ENCODE measurements around the gene SRP9. TPM values are rescaled to one million over a fixed set of nuclear protein-coding genes. Genes with fewer than 3 reads are reported as not detected.

The SRP9 gene
- total and polyA plus RNA-seq, 2 experiments from 2014 or later = 640 to 728 TPM

GRCh38 chr1:225770561-225771248 lies 6.9 kb upstream of the SRP9 start:
- TF ChIP-seq CTCF (conservative IDR thresholded peaks at IDR 0.05; ENCODE audit: low read depth in 2 of 2) = peak; percentile 30 to 38; a peak in 3 of 4 replicates
- no peak for TF ChIP-seq ETS1 (IDR thresholded peaks at IDR 0.05)
- Histone ChIP-seq H3K9me2 (ENCODE audit: insufficient read depth) (no peaks in the 10 kb centered on the region), H3K79me2 (replicated peaks; ENCODE audit: insufficient read depth) (no peaks in the 10 kb centered on the region), H3K27me3 (ENCODE audit: insufficient read depth) (no peaks in the 10 kb centered on the region), H3K27ac (ENCODE audit: low read depth) (peak overlapping the region; percentile 80), H3F3A (replicated peaks; ENCODE audit: low read depth) (peaks cover 3% of the 10 kb centered on the region; the same call in 1 of the 2 replicates), H3K36me3 (ENCODE audit: insufficient read depth) (no peaks in the 10 kb centered on the region), H3K4me1 (ENCODE audit: insufficient read depth) (peaks cover 40% of the 10 kb centered on the region), H4K20me1 (replicated peaks; ENCODE audit: insufficient read depth) (no peaks in the 10 kb centered on the region), H2AFZ (peak overlapping the region; percentile 94), H3K4me3 (peak overlapping the region; percentile 44), H3K4me2 (peak overlapping the region; percentile 79)
- ATAC-seq (peak; percentile 65), DNase-seq (ENCODE audit: low spot score) (peak; percentile 68)
- Mint-ChIP-seq H3K27ac (no peak overlapping the region; the same call in 1 of the 2 replicates), H3K27me3 (ENCODE audit: insufficient read depth, low read depth, poor library complexity) (peaks cover 12% of the 10 kb centered on the region), H3K9me3 (no peaks in the 10 kb centered on the region), H3K4me3 (peak overlapping the region; percentile 38), H3K36me3 (ENCODE audit: low read depth) (no peaks in the 10 kb centered on the region), H3K4me1 (peaks cover 56% of the 10 kb centered on the region)

DNA sequence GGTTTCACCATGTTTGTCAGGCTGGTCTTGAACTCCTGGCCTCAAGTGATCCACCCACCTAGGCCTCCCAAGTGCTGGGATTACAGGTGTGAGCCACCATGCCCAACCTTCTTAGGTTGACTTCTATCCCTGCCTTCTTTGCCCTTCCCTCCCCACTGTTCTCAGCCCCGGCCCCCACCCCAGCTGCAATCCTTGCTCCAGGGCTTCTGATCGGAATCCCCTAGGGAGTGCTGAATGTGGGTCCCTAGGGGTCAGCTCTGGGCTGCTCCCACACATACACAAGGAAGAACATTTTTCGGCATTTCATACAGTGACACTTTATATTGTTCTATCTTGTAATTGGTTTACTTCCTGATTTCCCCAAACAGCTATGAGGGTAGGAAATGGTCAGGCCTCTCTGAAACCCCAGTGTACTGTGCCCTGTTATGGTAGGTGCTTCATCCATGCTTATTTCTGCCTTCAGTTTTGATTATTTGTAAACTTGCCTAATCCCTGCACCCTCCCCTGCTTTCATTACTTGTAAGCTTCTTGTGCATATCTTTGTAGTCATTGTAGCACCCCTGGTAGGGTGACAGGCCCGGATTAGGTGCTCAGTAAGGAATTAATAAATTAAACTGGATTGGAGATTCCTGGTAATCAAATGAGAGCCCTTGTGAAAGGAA lies 5.8 kb upstream of the SRP9 start:
- Histone ChIP-seq H3K4me3 (no peak overlapping the region), H3K79me2 (replicated peaks; ENCODE audit: insufficient read depth) (0 out of 2 replicates have a peak, but pooled peaks cover 5% of the 10 kb centered on the region), H3K4me1 (ENCODE audit: insufficient read depth) (peaks cover 40% of the 10 kb centered on the region), H3K27ac (ENCODE audit: low read depth) (0 out of 2 replicates have a peak overlapping the region, but pooled peaks have one; percentile 17), H4K20me1 (replicated peaks; ENCODE audit: insufficient read depth) (no peaks in the 10 kb centered on the region), H3K9me2 (ENCODE audit: insufficient read depth) (no peaks in the 10 kb centered on the region), H3K4me2 (no peak overlapping the region; the same call in 1 of the 2 replicates), H3K36me3 (ENCODE audit: insufficient read depth) (no peaks in the 10 kb centered on the region), H2AFZ (peak overlapping the region; percentile 39; the same call in 1 of the 2 replicates), H3K27me3 (ENCODE audit: insufficient read depth) (no peaks in the 10 kb centered on the region), H3F3A (replicated peaks; ENCODE audit: low read depth) (peaks cover 3% of the 10 kb centered on the region; the same call in 1 of the 2 replicates)
- H3K4me3 Mint-ChIP-seq = no peak overlapping the region
- ATAC-seq (peak; percentile 8), DNase-seq (ENCODE audit: low spot score) (no peak)
- H3K27ac Mint-ChIP-seq = peak overlapping the region; percentile 55
- H3K4me1 Mint-ChIP-seq = peaks cover 56% of the 10 kb centered on the region
- H3K27me3 Mint-ChIP-seq (ENCODE audit: insufficient read depth, low read depth, poor library complexity) = peaks cover 10% of the 10 kb centered on the region
- no peaks in the 10 kb centered on the region for H3K36me3 Mint-ChIP-seq (ENCODE audit: low read depth)
- H3K9me3 Mint-ChIP-seq = no peaks in the 10 kb centered on the region
- TF ChIP-seq ZNF114 (CRISPR knock-in tag; IDR thresholded peaks at IDR 0.05) (no peak), CREB1 (CRISPR knock-in tag; IDR thresholded peaks at IDR 0.05; ENCODE audit: low read depth) (no peak), CTCF (conservative IDR thresholded peaks at IDR 0.05; ENCODE audit: low read depth in 2 of 2) (no peak), STAT1 (IDR thresholded peaks at IDR 0.05; ENCODE audit: unreplicated experiment) (no peak), NANOG (IDR thresholded peaks at IDR 0.05; ENCODE audit: borderline replicate concordance) (no peak), ETS1 (IDR thresholded peaks at IDR 0.05) (no peak), REST (IDR thresholded peaks at IDR 0.05; ENCODE audit: unreplicated experiment) (no peak), ZNF331 (CRISPR knock-in tag; IDR thresholded peaks at IDR 0.05; ENCODE audit: low read depth) (no peak), EZH2phosphoT487 (IDR thresholded peaks at IDR 0.05; ENCODE audit: unreplicated experiment) (no peak)

All from GM23338 (cell line).